ENCODE measurements around the gene LYAR.

Gene LYAR

GRCh38 chr4:4316150-4316495, 26.2 kb upstream of the LYAR start:
- no peak for DNase-seq (ENCODE audit: low spot score)

DNA sequence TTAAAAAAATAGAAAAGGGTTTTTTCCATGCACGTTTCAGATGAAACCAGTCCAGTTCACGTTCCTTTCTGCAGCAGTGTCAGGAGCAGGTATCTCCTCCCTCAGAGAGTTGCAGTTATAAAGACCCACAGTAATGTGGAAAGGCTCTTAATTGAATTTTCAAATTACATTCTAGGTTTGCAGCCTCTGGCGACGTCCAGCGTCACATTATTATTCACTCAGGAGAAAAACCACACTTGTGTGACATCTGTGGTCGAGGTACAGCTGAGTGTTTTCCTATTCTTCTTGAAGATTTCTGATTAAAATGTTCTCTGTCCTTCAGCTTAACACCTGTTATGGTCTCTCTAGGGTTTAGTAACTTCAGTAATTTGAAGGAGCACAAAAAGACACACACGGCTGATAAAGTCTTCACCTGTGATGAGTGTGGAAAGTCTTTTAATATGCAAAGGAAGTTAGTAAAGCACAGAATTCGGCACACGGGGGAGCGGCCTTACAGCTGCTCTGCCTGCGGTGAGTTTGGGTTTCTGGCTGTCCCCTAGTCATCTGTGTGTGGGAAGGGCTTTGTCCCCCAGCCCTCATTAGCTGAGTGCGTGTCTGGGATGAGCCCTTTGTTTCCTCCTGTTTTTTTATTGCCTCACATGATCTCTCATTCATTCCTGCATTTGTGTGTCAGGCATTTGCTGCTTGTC, 25.7 kb upstream of the LYAR start:
- no peak for DNase-seq (ENCODE audit: low spot score)

- no peak for DNase-seq (ENCODE audit: low spot score)
Measured at GRCh38 chr4:4311193-4311592, 21.2 kb upstream of the LYAR start.

DNA sequence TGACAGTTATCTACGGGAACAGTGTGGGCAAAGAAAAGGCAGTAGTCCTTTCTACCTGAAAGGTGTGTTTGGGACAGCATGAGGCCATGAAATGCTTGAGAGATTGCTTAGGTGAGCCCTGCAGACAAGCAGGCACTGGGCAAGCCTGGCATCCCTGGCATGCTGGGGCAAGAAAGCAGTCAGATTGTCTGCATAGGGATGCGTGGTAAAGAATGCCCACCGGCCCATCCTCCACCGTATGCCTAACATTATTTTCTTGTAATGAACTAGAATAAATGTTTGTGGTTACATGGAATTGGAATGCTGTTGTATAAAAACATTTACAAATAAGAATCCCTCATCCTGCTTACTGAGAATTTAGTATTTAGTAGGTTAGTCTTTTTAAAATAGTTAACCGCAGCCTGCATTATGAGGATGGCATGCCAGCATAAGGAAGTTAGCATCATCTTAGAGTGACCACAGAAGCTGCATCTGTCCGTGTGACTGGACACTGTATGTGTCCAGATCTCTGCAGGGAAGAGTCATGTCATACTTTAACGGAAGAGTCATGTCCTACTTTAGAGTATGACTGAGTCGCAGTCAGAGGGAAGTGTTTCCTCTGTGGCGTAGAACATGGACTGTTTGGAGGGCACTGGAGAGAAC, 19.0 kb upstream of the LYAR start:
- peak; percentile 82 for DNase-seq (ENCODE audit: low spot score)

DNA sequence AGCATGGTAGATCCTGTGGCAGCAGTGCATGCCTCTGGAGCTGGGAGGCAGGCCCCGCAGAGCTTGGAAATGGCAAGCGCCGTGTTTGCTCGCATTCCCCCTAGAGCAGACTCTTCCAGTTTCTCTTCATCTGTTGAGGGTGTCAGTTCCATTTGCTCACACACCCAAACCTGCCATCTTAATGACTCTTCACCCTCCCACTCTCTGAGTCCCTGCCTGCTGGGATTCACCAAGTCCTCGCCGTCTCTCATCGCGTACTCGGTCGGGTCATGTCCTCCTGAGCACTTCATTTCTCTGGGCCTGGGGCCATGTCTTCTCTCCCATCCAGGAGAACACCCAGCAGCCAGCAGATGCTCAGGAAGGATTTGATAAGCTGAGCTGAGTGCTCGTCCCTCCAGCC, 17.0 kb upstream of the LYAR start:
- DNase-seq (ENCODE audit: low spot score) = no peak

DNA sequence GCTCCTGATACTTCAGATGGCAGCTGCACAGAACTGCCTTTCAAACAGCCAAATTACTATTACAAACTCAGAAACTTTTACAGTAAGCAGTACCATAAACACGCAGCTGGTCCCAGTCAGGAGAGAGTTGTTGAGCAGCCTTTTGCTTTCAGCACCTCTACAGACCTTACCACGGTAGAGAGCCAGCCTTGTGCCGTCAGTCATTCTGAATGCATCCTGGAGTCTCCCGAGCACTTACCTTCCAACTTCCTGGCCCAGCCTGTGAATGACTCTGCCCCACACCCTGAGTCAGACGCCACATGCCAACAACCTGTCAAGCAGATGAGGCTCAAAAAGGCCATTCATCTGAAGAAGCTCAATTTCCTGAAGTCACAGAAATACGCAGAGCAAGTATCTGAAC, 12.5 kb upstream of the LYAR start:
- no peak for DNase-seq (ENCODE audit: low spot score)

GRCh38 chr4:4302001-4302400, 12.0 kb upstream of the LYAR start:
- no peak for DNase-seq (ENCODE audit: low spot score)

- no peak for DNase-seq (ENCODE audit: low spot score)
Measured at GRCh38 chr4:4299006-4299405, 9.1 kb upstream of the LYAR start.

DNA sequence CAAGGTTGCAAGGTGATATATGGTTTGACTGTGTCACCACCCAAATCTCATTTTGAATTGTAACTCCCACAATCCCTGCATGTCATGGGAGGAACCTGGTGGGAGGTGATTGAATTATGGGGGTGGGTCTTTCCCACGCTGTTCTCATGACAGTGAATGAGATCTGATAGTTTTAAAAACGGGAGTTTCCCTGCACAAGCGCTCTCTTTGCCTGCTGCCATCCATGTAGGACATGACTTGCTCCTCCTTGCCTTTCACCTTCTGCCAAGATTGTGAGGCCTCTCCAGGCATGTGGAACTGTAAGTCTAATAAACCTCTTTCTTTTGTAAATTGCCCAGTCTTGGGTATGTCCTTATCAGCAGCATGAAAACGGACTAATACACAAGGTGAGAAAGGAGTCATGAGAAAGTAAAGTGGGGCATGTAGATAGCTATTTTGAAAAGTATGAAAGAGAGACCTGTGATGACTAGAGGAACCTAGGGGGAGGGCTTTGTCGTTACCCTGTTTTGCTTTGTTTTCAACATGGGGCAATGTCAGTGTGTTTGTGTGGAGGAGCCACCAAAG, 6.4 kb upstream of the LYAR start:
- no peak for DNase-seq (ENCODE audit: low spot score)

DNA sequence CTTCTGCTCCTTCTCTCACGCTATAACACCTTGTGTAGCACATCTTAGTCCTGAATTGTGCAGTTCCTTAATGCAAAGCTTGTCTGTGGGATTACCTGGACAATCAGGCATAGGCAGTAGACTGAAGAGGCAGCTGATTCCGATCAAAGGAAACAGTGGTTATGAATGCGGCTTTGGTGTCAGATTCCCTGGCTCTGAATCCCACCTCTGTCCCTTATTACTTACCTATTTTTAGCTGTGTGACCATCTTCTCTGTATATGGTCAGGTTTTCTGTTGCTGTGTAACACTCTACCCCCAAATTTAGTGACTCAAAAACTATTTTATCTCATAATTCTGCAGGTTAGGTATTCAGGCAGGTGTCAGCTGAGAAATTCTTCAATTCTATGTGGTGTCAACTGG, 3.3 kb upstream of the LYAR start:
- DNase-seq (ENCODE audit: low spot score) = no peak

DNA sequence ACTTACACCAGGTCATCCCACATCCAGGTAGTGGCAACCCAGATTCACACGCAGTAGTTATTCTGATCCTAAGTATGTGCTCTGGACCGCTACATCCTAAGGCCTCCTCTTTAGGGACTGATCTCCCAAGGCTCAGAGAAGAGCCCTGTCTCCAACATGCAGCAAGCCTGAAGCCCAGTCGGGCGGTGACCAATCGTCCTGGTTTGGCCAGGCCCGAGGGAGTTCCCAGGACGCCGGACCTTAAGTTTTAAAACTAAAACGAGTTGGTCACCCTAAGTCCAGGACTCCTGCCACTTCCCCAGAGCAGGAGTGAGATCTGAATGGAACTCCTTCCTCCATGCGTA, 385 bp downstream of the LYAR start:
- DNase-seq (ENCODE audit: low spot score) = no peak

DNA sequence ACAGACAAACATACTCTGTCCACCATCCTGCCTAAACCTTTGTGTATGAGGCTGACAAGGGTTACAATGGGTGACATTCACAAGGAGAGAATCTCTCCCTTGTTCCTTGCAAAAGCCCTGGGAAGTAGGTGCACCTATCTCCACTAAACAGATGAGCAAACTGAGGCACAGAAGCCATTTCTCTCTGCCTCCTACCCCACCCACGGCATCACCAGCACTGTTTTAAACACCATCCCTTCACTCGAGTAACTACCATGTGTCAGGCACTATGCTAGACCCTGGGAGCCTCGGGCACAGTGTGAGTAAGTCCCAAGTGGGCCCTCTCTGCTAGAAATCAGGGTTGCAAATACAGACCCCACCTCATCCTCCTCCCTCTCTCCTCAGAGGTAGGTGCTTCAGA, 899 bp downstream of the LYAR start:
- no peak for DNase-seq (ENCODE audit: low spot score)

DNA sequence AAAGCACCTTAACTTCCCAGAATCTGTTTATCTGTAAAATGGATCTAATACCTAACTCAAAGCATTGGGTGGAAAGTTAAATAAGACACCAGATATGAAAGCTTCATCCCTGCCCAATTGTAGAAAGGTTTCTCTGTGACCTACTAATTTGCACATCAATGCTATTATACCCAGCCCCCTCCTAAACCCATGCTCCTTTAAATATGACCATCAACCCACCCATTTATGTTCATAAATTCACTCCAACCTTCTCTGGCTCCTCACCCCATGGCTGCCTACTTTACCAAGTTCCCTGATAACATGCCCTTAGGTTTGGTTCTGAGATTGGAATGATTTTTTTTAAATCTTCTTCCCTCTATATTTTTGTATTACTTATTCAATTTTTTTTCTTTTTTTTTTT, 1.9 kb downstream of the LYAR start:
- no peak for DNase-seq (ENCODE audit: low spot score)

GRCh38 chr4:4284827-4285618, 4.9 kb downstream of the LYAR start:
- no peak for DNase-seq (ENCODE audit: low spot score)

GRCh38 chr4:4281787-4282186, 8.2 kb downstream of the LYAR start:
- DNase-seq (ENCODE audit: low spot score) = no peak

GRCh38 chr4:4277531-4277930, 12.4 kb downstream of the LYAR start:
- no peak for DNase-seq (ENCODE audit: low spot score)

DNA sequence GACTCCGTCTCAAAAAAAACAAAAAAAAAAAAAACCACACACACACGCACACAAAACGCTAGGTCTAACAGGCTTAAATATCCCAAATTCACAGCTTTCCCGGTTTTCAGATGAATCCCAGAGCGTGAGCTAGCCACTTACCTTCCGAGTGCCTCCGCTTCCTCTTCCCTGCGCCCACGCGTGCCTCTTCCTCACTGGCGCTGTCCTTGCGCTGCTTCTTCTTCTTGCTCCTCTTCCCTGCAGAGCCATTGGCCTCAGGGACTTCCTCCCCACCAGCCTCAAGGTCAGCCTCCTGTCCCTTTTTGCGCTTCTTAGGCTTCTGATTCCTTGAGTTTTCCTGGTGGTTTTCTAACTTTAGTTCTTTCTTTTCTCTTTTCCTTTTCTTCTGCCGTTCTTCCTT, 15.7 kb downstream of the LYAR start:
- no peak for DNase-seq (ENCODE audit: low spot score)

- no peak for DNase-seq (ENCODE audit: low spot score)
Measured at GRCh38 chr4:4271912-4272311, 18.0 kb downstream of the LYAR start.

GRCh38 chr4:4270529-4270928, 19.4 kb downstream of the LYAR start:
- DNase-seq (ENCODE audit: low spot score) = no peak

DNA sequence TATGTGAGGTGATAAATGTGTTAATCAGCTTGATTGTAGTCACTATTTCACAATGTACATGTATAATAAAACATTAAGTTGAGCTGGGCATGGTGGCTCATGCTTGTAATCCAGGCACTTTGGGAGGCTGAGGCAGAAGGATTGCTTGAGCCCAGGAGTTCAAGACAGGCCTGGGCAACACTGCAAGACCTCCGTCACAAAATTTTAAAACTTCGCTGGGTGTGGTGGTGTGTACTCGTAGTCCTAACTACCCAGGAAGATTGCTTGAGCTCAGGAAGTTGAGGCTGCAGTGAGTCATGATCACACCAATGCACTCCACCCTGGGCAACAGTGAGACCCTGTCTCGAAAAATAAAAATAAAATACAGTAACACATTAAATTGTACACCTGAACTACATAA, 20.1 kb downstream of the LYAR start:
- DNase-seq (ENCODE audit: low spot score) = no peak

DNA sequence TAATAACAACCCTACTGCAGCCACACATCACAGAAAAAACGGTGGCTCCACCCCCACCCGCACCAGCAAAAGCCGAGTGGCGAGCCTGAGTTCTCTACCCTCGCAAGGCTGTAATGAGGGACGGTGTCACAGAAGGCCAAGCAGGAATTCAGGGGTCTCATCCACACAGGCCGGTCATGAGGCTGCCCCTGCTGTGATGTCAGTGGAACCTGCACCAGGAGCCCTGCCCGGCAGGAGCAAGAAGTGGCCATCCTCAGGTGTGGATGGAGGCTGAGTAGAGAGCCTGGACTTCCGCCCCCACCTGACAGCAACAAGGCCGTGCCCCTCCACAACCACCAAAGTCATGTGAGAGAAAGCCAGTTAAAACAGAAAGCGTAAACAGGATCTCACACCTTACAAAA, 20.6 kb downstream of the LYAR start:
- no peak for DNase-seq (ENCODE audit: low spot score)

DNA sequence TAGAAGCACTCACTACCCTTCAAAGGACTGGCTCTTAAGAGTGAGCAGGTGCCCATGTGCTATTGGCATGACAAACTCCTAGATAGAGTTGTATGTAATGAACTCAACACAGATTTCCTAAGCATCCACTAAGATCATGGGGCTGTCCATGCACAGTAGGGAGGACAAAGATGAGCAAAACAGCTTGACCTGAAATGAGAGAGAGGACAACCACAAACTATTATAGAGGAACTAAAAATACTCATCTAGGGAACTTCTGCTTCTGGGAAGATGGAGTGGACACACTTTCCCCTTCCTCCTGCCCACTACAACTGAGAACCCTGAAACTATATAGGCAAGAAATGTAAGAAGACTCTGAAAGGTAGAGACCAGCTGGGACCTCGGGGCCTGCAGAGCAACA, 21.2 kb downstream of the LYAR start:
- DNase-seq (ENCODE audit: low spot score) = no peak

GRCh38 chr4:4267981-4268380, 22.0 kb downstream of the LYAR start:
- no peak for DNase-seq (ENCODE audit: low spot score)
